Tibial artery (tissue), 4 donors: ENCODE data around the gene RALY.
A peak's percentile ranks its signal among the peaks of the same experiment; 100 is the strongest.

ENCODE experiments used
- DNase-seq, 2 donors: peaks; one replicate each; pipeline ENCODE4 v3.0.0-alpha.2; 2019
- H3K27ac ChIP-seq, 2 donors: fragments of 200-600 bp; sonication (generic) in 1 of 2; 1 replicate in 1 of 2; 2 replicates in 1 of 2; pipeline ENCODE4 v1.5.1; 2018 to 2019; ENCODE audit warnings: mild to moderate bottlenecking in 1 of 2
- H3K27me3 ChIP-seq, 2 donors: fragments of 200-600 bp; sonication (generic) in 1 of 2; one replicate each; pipeline versions ENCODE4 v1.5.1 to v1.6.0; 2016 to 2019
- H3K36me3 ChIP-seq, 3 donors: fragments of 200-600 bp; sonication (generic) in 2 of 3; one replicate each; pipeline ENCODE4 v1.5.1; 2016 to 2019; ENCODE audit warnings: mild to moderate bottlenecking in 2 of 3
- H3K4me1 ChIP-seq, 4 donors: fragments of 200-600 bp; sonication (generic) in 2 of 4; 1 replicate in 3 of 4; 2 replicates in 1 of 4; pipeline ENCODE4 v1.5.1; 2016 to 2019
- H3K4me3 ChIP-seq, 2 donors: fragments of 200-600 bp; sonication (generic) in 1 of 2; 1 replicate in 1 of 2; 2 replicates in 1 of 2; pipeline ENCODE4 v1.5.1; 2018 to 2019; ENCODE audit warnings: mild to moderate bottlenecking in 2 of 2
- H3K9me3 ChIP-seq, 3 donors: fragments of 200-600 bp; sonication (generic) in 1 of 3; one replicate each; pipeline ENCODE4 v1.5.1; 2016 to 2019
- intact Hi-C: fragments of 100-400 bp; cut with DNase I; formaldehyde crosslinking; loops from one replicate; pipeline ENCODE4 v1.15.0; 2023; ENCODE audit warnings: low total_unique reads
- TF ChIP-seq, protein P1 (sequence below), 2 experiments: fragments of 200-600 bp in 1 of 2; fragments of 450-650 bp in 1 of 2; IDR thresholded peaks; one replicate each; pipeline ENCODE4 v1.5.1; 2017 to 2019; ENCODE audit warnings: antibody characterized with exemption in 2 of 2, mild to moderate bottlenecking in 1 of 2, moderate library complexity in 1 of 2

RALY gene

DNA sequence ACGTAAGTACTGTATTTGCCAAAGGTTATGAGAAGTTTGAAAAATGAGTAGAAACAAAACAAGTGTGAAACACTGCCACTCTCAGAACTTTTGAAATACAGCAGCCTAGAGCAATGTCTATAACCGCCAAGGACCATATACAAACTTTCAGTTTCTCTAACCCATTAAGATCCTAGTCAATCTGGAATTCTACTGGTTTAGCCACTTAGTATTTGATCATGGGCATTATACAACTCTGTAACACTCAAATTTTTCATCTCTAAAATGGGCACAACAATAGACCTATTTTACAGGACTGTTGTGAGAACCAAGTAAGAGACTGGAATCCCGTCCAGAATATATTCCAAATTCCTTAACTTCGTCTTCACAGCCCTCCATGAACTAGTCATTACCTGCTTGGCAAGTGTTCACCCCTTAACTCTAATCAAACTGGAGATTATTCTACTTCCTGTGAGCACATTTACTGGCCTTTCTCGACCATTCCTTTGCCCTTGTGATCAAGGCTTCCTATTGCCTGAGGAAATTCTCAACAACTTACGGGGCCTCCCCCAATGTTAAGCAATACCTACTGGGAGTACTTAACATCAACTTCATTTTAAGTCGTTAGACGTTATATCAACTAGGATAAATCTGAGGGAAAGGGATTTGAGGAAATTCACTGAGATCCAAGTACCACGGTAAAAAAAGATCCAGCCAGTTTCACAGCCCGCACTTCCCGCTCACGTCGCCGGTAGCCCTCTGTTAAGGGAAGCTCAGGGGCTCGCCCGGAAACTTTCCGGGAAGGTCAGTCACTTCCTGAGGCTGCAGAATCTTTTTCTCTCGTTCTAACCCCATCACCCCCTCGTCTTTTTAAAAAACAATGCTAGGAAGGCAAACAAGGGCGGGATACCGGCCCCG, 117.3 kb downstream of the RALY start:
- intact Hi-C loops, result loop anchor here (10.0 kb wide), 1 partner anchor 116 kb away; the partner anchor contains the start of gene RALY

DNA sequence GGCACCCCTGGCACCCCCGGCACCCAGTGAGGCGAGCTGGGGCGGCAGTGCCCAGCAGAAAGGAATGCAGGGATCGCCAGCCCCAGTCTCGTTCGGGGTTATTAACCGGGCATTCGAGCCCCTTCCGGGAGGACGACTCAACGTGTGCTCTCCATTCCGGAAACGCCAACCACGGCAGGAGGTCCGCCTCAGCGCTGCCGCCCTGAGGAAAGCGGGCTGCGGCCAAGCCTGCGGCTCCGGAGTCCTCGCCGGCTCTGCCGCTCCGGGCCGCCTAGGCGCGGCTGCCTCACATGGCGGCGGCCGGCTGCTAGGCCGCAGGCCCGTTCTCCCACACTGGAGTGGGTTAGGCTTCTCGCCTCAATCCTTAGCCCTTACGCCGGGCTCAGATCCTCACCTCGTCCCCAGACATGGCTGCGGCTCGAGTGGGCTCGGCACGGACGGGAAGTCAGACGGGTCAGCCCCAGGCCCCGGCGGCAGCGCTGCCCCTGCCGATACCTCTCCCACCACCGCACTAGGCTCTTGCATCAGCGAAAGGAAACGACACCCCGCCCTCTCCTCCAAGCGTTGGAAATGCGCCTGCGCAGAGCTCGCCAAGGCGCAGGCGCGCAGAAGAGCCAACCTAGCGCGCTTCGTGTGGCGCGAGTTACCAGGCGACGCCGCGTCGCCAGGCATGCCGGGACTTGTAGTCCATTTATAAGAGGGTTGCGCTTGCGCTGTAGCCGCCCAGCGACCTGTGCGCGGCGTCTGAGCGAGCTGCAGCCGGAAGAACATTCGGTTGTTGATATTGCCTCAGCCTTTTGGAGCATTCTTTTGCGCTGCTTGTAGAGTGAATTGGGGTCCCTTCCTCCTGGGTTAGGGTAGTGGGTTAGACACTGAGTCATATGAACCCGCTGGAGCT, 118.2 kb downstream of the RALY start, which contains the start of gene EIF2S2:
EIF2S2 (minus strand) TSS at position 542 of the 898 bp plus-strand sequence; CDS start at position 409, 133 bp downstream.
- intact Hi-C loops, result loop anchor here (10.0 kb wide), 1 partner anchor 117 kb away; the partner anchor contains the start of gene RALY
- Histone ChIP-seq H3K4me3 (peak within 1 kb of the TSS; percentile 78 to 87), H3K27me3 (no peaks in the 10 kb centered on the region), H3K27ac (peak within 1 kb of the TSS; percentile 93 to 96), H3K9me3 (no peaks in the 10 kb centered on the region), H3K36me3 (peaks cover 0 to 13% (median 0%) of the 10 kb centered on the region in 3 donors), H3K4me1 (peaks cover 0 to 41% (median 21%) of the 10 kb centered on the region in 4 donors)
- peak; percentile 95 to 98 for DNase-seq
- TF ChIP-seq, protein P1, sequence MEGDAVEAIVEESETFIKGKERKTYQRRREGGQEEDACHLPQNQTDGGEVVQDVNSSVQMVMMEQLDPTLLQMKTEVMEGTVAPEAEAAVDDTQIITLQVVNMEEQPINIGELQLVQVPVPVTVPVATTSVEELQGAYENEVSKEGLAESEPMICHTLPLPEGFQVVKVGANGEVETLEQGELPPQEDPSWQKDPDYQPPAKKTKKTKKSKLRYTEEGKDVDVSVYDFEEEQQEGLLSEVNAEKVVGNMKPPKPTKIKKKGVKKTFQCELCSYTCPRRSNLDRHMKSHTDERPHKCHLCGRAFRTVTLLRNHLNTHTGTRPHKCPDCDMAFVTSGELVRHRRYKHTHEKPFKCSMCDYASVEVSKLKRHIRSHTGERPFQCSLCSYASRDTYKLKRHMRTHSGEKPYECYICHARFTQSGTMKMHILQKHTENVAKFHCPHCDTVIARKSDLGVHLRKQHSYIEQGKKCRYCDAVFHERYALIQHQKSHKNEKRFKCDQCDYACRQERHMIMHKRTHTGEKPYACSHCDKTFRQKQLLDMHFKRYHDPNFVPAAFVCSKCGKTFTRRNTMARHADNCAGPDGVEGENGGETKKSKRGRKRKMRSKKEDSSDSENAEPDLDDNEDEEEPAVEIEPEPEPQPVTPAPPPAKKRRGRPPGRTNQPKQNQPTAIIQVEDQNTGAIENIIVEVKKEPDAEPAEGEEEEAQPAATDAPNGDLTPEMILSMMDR (IDR thresholded peaks at IDR 0.05), result no peak

More for the DNA sequence above, 117.3 kb downstream of the RALY start:
- peaks cover 0 to 17% (median 0%) of the 10 kb centered on the region in 3 donors for H3K36me3 ChIP-seq
- peak overlapping the region; percentile 78 to 87 for H3K4me3 ChIP-seq
- TF ChIP-seq, protein P1 (IDR thresholded peaks at IDR 0.05), result no peak
- no peaks in the 10 kb centered on the region for H3K9me3 ChIP-seq
- peak overlapping the region; percentile 93 to 96 for H3K27ac ChIP-seq
- H3K27me3 ChIP-seq, result no peaks in the 10 kb centered on the region
- peaks cover 0 to 50% (median 21%) of the 10 kb centered on the region in 4 donors for H3K4me1 ChIP-seq
- DNase-seq, result peak in 1 of 2 donors; percentile 37

DNA sequence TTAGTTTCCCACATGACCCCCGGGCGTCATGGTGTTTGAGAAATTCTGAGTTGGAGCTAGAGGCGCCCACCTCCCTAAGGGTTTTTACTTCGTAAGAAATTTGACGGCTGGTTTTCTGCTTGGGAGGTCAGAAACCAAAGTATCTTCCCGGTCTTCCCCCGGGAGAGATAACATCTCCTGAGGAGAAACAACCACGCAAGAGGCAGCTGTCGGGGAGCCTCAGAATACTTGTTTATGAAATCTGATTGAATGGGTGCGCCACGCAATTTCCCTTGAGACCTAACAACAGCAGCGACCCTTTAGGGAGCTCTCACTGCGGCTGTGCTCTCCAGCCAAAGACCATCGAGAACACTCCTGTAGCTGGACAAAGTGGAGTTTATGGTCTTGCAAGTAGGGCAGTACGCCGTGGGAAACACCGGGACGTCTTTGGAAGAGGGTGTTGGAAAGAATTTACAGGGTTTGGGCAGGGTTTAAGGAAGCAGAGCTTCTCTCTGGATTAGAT, 118.9 kb downstream of the RALY start:
- Histone ChIP-seq H3K27ac (peak overlapping the region; percentile 93 to 96), H3K4me3 (peak overlapping the region; percentile 78 to 87), H3K9me3 (no peaks in the 10 kb centered on the region), H3K27me3 (no peaks in the 10 kb centered on the region), H3K36me3 (peaks cover 0 to 13% (median 0%) of the 10 kb centered on the region in 3 donors), H3K4me1 (peaks cover 0 to 36% (median 21%) of the 10 kb centered on the region in 4 donors)
- peak in 1 of 2 donors; percentile 34 for DNase-seq
- intact Hi-C loops, result loop anchor here (10.0 kb wide), 1 partner anchor 118 kb away; the partner anchor contains the start of gene RALY
- TF ChIP-seq, protein P1 (IDR thresholded peaks at IDR 0.05), result no peak

DNA sequence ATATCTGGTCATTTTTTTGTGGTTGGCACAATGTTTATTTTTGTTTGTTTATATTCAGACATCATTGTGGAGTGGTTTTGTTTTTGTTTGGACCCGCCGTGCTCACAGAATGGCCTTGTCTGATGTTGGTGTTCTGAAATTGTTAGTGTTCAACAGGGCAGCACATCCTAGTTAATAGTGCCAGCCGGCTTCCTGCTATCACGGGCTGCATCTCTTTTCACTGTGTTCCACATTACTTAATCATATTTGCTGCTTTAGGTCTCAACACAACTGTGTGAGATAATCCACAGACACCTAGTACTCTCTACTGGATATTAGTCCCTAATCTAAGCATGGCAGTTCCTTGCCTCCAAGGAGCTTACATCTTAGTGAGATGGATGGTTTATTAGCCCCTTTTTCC, 121.1 kb downstream of the RALY start:
- intact Hi-C loops, result loop anchor here (10.0 kb wide), 1 partner anchor 120 kb away; the partner anchor contains the start of gene RALY
- TF ChIP-seq, protein P1 (IDR thresholded peaks at IDR 0.05), result no peak
- H3K9me3 ChIP-seq, result no peaks in the 10 kb centered on the region
- H3K27ac ChIP-seq, result no peak overlapping the region
- no peaks in the 10 kb centered on the region for H3K27me3 ChIP-seq
- H3K4me1 ChIP-seq, result peaks cover 0 to 14% (median 11%) of the 10 kb centered on the region in 4 donors
- DNase-seq, result no peak
- H3K4me3 ChIP-seq, result no peak overlapping the region
- H3K36me3 ChIP-seq, result no peaks in the 10 kb centered on the region

DNA sequence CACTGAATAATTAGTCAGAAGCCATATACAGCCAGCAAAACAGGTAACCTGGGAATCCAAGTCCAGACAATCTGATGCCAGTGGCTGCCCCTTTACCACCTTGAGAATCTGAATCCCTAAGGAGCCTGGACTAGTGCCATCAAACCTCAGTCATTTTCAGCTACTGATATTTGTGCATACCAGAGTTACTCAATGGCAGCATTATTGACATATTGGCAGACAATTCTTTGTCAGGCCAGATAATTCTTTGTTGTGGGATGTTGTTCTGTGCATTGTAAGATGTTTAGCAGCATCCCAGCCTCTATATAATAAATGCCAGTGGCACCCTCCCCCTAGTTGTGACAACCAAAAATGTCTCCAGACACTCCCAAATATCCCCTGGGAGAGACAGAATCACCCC, 121.5 kb downstream of the RALY start:
- Histone ChIP-seq H3K9me3 (no peaks in the 10 kb centered on the region), H3K4me3 (no peak overlapping the region), H3K27ac (no peak overlapping the region), H3K27me3 (no peaks in the 10 kb centered on the region), H3K36me3 (no peaks in the 10 kb centered on the region), H3K4me1 (peaks cover 0 to 10% (median 8%) of the 10 kb centered on the region in 4 donors)
- intact Hi-C loops, result loop anchor here (10.0 kb wide), 1 partner anchor 120 kb away; the partner anchor contains the start of gene RALY
- no peak for DNase-seq
- TF ChIP-seq, protein P1 (IDR thresholded peaks at IDR 0.05), result no peak
